ES-I3 (cell line): ENCODE measurements around the gene DGKB.

Experiments used
- H3K36me3 ChIP-seq: 2 replicates; pipeline ENCODE4 v1.6.1; 2013; ENCODE audit warnings: mild to moderate bottlenecking, low read length, control low read depth, moderate library complexity; ENCODE audit not compliant: insufficient read depth
- H3K4me1 ChIP-seq: 2 replicates; pipeline ENCODE4 v1.6.1; 2013; ENCODE audit warnings: mild to moderate bottlenecking, control low read depth, low read length; ENCODE audit not compliant: insufficient read depth
- H3K9ac ChIP-seq: 2 replicates; pipeline ENCODE4 v1.6.1; 2013; ENCODE audit warnings: low read depth, mild to moderate bottlenecking, low read length, moderate library complexity
- H3K9me3 ChIP-seq: 2 replicates; pipeline ENCODE4 v1.6.1; 2013; ENCODE audit warnings: mild to moderate bottlenecking, low read length, moderate library complexity; ENCODE audit not compliant: control insufficient read depth, insufficient read depth

Gene DGKB

DNA sequence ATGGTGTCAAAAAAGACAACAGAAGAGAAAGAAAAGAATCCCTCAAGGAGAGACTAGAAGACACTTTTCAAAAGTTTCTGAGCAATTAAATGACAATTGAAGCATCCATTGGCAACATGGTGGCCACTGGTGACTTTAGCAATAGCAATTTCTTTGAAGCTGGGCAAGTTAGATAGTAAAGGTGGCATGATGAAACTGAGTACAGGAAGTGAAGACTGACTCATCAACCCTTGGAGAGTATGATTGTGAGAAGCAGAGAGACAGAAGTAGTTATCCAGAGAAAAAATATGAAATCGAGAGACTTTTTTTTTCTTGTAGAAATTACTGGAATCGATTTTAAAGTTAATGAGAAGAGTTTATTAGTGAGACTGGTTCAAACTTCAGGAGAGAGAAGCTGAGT, 52.5 kb downstream of the DGKB start:
- Histone ChIP-seq H3K9ac (no peak overlapping the region), H3K9me3 (no peaks in the 10 kb centered on the region; the same call in 1 of the 2 replicates), H3K36me3 (no peaks in the 10 kb centered on the region), H3K4me1 (peaks cover 11% of the 10 kb centered on the region; the same call in 1 of the 2 replicates)

DNA sequence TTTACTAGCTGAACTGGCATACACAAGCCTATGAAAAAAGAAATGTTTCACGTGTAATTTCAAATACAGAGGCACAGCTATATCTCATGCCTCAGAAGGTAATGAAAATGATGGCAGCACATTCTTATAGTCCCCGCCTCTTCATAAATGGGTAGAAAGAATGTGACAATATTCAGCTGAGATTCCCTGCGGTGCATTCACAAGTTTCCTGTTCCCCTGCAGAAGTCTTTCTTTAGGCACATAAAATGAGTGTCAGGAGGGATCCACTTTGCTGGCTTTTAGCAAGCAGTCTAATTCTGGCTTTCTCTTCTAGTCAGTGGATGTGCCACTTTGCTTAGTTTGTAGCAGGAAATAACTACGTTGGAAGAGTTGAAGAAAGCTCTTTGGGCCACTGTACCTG, 56.1 kb downstream of the DGKB start:
- Histone ChIP-seq H3K9ac (no peak overlapping the region), H3K9me3 (no peaks in the 10 kb centered on the region), H3K36me3 (no peaks in the 10 kb centered on the region), H3K4me1 (peaks cover 11% of the 10 kb centered on the region; the same call in 1 of the 2 replicates)

DNA sequence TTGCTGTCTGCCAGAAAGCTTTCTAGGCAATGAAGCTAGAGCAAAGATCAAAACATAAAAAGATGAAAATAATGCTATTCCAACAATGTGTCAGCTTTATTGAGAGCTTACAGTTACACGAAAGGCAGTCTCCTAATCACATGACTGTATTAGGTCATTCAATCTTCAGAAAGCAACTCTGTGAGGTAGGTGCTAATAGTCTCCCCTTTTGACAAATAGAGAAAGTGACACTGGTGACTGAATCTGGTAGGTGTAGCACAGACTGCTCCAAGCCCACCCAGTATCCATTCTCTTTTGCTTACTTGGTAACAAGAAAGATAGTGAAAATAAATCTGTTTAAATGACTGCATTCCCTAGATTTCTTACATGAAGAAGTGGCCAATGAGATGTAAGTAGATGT, 58.8 kb downstream of the DGKB start:
- Histone ChIP-seq H3K9me3 (no peaks in the 10 kb centered on the region), H3K36me3 (no peaks in the 10 kb centered on the region), H3K4me1 (peaks cover 11% of the 10 kb centered on the region; the same call in 1 of the 2 replicates), H3K9ac (no peak overlapping the region)

DNA sequence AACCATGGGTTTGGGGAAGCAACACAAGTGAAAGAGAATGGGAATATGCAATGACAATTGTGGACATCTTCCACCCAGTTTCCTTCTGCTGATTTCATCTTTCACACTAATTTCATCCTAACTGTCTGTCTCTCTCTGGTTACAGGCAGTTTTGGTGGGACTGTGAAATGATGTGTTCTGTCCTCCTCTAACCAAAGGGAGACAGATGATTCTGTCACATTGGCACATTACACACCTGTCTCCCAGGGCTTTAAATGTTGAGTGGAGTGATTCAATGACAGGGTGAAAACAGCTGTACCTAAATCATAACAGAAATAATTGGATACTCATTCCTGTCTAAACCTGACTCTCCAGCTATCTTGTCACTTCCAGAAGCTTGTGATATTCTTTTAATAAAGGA, 60.0 kb downstream of the DGKB start:
- no peaks in the 10 kb centered on the region for H3K36me3 ChIP-seq
- peaks cover 11% of the 10 kb centered on the region; the same call in 1 of the 2 replicates for H3K4me1 ChIP-seq
- H3K9me3 ChIP-seq = no peaks in the 10 kb centered on the region
- no peak overlapping the region for H3K9ac ChIP-seq

DNA sequence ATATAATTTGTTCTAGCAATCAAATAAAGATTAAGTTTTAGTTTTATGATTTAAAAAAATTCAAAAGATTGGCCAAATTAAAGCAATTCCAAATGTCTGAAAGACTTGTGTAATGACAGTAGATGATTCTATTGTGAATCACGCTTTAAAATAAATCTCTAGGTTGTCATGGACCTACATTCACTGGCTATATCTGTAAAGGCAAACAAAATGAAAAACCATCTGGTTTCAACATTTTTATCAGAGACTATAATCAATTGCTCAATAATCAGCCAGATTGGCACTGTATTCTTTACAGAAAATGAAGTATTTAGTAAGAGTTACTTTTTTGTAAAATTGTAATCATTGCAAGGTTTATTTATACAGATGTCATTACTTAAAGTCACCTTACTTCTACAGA, 60.7 kb downstream of the DGKB start:
- Histone ChIP-seq H3K4me1 (peaks cover 16% of the 10 kb centered on the region; the same call in 1 of the 2 replicates), H3K9me3 (no peaks in the 10 kb centered on the region), H3K9ac (no peak overlapping the region), H3K36me3 (no peaks in the 10 kb centered on the region)

DNA sequence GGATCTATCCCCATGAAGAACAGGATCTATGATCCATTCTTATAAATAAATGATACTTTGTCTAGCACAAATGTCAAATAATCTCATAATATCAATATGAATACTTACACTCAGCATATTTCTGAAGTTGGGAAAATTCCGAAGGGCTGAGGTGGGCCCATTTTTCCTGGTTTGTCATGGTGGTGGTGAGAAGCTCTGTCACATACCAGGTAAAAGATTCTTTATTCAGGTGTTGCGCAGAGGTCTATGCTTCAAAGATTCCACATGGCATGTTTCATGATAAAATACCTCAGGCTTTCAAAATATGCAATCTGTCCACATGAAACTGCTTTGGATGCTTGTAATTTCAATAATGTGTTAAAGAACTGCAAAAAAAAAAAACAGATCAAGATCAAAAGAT, 61.5 kb downstream of the DGKB start:
- Histone ChIP-seq H3K9ac (no peak overlapping the region), H3K4me1 (peaks cover 18% of the 10 kb centered on the region), H3K9me3 (no peaks in the 10 kb centered on the region), H3K36me3 (no peaks in the 10 kb centered on the region)

DNA sequence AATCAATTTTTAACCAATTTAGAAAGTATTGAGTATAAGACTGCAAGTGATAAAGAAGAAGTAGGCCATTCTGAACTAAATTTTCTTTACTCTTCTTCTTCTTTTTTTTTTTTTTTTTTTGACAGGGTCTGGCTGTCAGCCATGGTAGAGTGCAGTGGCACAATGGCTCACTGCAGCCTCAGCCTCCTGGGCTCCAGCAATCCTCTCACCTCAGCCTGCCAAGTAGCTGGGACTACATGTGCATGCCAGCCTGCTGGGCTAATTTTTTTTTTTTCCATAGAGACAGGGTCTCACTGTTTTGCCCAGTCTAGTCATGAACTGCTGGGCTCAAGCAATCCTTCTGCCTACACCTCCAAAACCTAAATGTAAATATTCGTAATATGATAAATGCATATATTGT, 63.2 kb downstream of the DGKB start:
- Histone ChIP-seq H3K9me3 (no peaks in the 10 kb centered on the region), H3K4me1 (peaks cover 29% of the 10 kb centered on the region), H3K36me3 (no peaks in the 10 kb centered on the region), H3K9ac (no peak overlapping the region)

DNA sequence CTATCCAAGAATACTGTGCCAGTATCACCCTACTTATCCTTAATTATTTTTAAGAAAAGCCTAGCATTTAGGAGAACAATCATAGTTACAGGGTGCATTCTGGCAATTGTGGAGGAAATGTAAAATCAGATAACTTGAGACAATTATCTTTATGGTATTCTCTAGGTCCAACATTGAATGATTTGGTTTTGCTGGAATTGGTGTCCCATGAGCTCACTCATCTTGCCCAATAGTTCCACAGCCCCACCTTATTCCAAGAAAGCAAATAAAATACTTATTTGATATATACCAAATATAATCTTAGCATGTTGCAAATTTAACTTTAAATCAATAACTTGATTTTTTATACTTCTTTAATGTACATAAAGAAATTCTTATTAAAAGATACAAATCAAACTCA, 65.3 kb downstream of the DGKB start:
- H3K4me1 ChIP-seq = peaks cover 39% of the 10 kb centered on the region
- no peak overlapping the region for H3K9ac ChIP-seq
- no peaks in the 10 kb centered on the region for H3K36me3 ChIP-seq
- H3K9me3 ChIP-seq = no peaks in the 10 kb centered on the region

DNA sequence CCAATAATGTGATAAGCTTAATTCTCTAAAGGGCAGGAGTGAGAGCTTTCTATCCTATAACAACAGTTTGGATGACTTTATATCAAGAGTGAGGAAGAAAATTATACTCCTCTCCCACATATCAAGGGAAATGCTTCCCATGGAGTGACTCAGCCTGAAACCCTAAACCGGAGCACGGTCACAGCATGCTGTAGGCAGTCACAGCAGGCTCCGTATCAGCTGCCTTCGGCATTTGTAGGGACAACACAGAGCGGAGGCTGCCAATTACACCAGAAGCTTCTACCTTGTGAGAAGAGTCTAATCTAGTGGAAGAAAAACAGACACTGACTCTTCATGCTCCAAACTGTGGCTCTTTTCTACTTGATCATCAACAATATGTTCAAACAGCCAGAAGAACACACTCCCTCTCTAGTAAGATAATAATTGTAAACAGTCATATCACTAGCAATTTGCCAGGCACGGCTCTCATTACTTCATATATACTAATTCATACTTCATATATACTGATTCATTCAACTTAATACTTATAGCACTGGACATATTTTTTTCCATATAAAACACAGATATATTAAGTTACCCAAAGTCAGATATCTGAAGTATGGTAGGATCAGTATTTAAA, 65.9 kb downstream of the DGKB start:
- Histone ChIP-seq H3K4me1 (peaks cover 39% of the 10 kb centered on the region), H3K9me3 (no peaks in the 10 kb centered on the region), H3K36me3 (no peaks in the 10 kb centered on the region), H3K9ac (no peak overlapping the region; the same call in 1 of the 2 replicates)

DNA sequence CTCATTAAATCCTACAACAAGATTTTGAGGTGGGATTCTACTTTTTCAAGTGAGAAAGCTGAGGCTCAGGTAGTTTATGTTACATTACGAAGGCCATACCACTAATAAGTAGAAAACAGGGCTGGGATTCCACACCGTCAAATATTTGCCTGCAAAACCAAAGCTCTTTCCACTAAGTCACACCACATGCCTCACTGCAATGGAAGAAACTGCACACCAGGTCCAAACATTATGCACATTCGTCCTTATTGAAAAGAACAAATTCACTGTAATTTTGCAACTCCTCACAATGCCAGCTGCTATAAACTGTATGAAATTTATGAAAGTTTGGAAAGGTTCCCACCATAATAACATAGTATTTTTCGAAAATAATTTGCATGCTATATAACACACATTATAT, 66.5 kb downstream of the DGKB start:
- peaks cover 39% of the 10 kb centered on the region for H3K4me1 ChIP-seq
- no peaks in the 10 kb centered on the region for H3K9me3 ChIP-seq
- H3K9ac ChIP-seq = no peak overlapping the region
- no peaks in the 10 kb centered on the region for H3K36me3 ChIP-seq

DNA sequence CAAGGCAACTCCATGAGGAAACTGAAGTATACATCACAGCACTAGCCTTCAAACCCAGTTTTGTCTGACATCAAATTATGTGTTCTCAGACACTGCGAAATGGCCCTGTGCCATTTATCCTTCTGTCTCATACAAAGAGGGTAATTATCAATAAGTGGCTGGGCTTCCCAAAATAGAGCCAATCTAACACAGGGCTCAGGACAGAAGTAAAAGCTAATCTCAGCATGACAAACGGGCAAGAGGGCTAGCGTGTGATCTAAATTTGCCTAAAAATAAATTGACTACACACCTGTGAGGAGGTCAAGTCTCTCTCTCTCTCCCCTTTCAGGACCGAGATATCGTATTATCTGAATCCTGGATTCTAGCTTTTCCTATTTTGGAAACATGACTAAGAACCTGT, 67.2 kb downstream of the DGKB start:
- Histone ChIP-seq H3K4me1 (peaks cover 39% of the 10 kb centered on the region), H3K9me3 (no peaks in the 10 kb centered on the region), H3K36me3 (no peaks in the 10 kb centered on the region; the same call in 1 of the 2 replicates), H3K9ac (no peak overlapping the region)

DNA sequence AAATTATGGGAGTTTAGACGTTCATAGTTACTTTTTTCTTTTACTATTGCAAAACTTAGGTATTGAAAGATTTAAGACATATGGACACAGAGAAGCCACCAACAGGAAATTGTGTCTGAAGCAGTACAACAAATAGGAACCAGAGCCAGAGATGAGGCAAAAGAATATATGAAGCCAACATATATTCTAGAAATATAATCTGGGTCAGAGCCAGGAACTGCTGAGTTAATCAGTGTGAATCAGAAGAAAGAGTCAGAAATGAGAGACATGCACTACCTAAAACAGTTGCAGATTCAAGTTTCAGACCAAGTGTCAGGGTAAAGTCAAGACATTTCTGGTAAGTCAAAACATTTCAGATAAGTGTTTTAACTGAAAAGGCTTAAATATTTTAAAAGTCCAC, 67.7 kb downstream of the DGKB start:
- H3K9ac ChIP-seq = no peak overlapping the region
- no peaks in the 10 kb centered on the region; the same call in 1 of the 2 replicates for H3K36me3 ChIP-seq
- H3K9me3 ChIP-seq = no peaks in the 10 kb centered on the region
- H3K4me1 ChIP-seq = peaks cover 39% of the 10 kb centered on the region

DNA sequence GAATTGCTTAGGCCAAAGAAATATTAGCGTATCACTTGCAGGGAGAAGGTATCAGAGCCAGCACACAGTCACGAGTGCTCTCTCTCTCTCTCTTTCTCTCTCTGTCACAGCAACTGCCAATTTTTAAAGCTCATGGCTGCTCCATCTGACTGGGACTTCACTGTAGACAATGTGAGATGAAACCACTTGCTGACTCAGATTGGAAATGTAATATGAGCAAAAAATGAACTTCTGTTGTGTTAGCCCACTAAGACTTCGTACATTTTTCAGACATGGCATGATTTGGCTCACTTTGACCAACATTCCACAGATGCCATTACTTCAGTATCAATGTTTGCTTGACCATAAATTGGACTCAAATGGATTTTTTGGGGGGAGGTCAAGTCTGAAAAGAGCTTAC, 68.1 kb downstream of the DGKB start:
- H3K36me3 ChIP-seq = no peaks in the 10 kb centered on the region; the same call in 1 of the 2 replicates
- H3K9me3 ChIP-seq = no peaks in the 10 kb centered on the region
- no peak overlapping the region for H3K9ac ChIP-seq
- peaks cover 39% of the 10 kb centered on the region for H3K4me1 ChIP-seq

DNA sequence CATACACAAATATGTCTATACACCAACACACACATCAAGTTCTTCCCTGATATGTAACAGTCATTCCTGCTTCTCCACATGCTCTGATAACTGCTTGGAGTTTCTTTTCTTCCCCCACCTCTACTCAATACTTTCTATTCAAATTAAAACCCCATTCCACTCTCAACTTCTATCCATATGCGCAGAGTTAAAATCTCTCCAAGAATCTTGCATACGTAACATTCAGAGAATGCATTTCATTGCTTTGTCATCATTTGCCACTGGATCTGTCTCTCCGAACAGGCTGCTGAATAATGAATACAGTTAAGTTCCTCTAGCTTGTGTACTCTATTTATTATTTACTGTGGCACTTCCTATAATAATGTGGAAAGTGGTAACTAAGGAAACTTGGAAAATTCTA, 68.8 kb downstream of the DGKB start:
- Histone ChIP-seq H3K9me3 (no peaks in the 10 kb centered on the region), H3K4me1 (peaks cover 39% of the 10 kb centered on the region), H3K9ac (no peak overlapping the region), H3K36me3 (no peaks in the 10 kb centered on the region; the same call in 1 of the 2 replicates)

DNA sequence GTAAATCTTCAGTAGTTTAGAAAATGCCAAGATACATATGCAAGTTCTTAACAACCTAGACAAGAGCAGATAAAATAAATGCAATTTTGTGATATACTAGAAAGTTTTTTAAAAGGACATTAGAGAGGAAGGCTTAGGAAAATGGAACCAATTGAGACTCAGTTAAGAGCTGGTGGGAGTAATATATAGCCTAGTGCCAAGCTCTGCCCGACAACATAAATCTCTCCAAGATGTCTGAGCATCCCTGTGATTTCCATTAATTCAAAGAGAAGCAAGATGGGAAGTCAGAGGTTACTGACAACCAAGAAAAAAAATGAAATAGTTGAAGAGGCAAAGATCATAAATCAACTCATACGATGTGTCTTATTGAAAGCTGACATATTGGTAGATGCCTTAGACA, 74.5 kb downstream of the DGKB start:
- Histone ChIP-seq H3K4me1 (no peaks in the 10 kb centered on the region), H3K9me3 (no peaks in the 10 kb centered on the region), H3K9ac (no peak overlapping the region), H3K36me3 (no peaks in the 10 kb centered on the region; the same call in 1 of the 2 replicates)
